RWPE1 (cell line): ENCODE results near the gene PC.

ENCODE experiments used
- CTCF ChIA-PET: fragments of 350-600 bp; sonication (Branson Sonifier 250); formaldehyde crosslinking; extraction: SDS; loops from one replicate; lab custom pipeline; 2021; lab: Yijun Ruan, JAX
- POLR2A ChIA-PET: fragments of 400-600 bp; formaldehyde crosslinking; extraction: SDS; loops from one replicate; lab custom pipeline; 2020; ENCODE audit warnings: antibody characterized with exemption; ENCODE audit not compliant: low non-redundant PET; lab: Yijun Ruan, JAX
- DNase-seq: peaks from one replicate; pipeline ENCODE4 v3.0.0; 2012; ENCODE audit warnings: low spot score
- H3K27ac ChIP-seq: fragments of 450-650 bp; 2 replicates; pipeline ENCODE4 v1.5.1; 2017
- TF ChIP-seq, protein P1 (sequence below): fragments of 450-650 bp; conservative IDR thresholded peaks from 2 replicates; pipeline ENCODE4 v1.5.1; 2017; ENCODE audit warnings: low read depth, mild to moderate bottlenecking

Gene PC

DNA sequence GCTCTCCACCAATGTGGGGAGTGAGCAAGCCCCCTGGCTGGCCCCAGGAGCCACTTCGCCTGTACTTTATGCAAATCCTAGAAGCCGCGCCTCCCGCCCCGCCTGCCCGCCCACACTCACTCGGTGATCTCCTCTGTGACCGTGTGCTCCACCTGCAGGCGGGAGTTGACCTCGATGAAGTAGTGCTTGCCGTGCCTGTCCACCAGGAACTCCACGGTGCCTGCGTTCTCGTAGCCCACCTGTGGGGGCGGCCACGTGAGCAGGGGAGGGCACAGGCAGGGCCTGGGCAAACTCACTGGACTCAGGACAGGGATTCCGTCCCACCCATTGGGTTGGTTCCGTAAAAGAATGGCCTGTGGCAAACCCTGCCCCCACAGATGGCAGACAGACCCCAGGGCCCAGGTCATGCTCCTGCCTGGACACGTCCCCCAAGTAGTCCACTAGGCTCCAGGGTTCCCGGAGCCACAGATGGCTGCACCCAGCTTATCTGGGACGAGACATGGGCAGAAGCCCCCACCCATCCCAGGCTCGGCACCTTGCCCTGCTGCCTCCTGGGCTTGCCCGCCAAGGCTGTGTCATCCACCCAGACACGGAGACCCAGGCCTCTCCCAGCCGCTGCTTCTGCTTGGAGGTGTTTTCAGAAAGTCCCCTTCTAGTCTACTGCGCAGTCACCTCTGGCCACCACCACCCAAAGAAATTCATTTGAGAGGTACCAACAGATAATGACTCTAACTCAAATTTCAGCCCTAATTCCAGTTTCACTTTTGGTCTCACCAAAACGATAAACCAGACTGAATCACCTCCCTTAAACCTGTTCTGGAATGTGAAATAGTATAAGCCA lies 89.2 kb downstream of the PC start:
- TF ChIP-seq, protein P1, sequence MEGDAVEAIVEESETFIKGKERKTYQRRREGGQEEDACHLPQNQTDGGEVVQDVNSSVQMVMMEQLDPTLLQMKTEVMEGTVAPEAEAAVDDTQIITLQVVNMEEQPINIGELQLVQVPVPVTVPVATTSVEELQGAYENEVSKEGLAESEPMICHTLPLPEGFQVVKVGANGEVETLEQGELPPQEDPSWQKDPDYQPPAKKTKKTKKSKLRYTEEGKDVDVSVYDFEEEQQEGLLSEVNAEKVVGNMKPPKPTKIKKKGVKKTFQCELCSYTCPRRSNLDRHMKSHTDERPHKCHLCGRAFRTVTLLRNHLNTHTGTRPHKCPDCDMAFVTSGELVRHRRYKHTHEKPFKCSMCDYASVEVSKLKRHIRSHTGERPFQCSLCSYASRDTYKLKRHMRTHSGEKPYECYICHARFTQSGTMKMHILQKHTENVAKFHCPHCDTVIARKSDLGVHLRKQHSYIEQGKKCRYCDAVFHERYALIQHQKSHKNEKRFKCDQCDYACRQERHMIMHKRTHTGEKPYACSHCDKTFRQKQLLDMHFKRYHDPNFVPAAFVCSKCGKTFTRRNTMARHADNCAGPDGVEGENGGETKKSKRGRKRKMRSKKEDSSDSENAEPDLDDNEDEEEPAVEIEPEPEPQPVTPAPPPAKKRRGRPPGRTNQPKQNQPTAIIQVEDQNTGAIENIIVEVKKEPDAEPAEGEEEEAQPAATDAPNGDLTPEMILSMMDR, result peak; percentile 16; the same call in 1 of the 2 replicates
- POLR2A ChIA-PET, result interaction anchor here (0.6 kb wide), 1 partner anchor 74 kb away, joined by 3 read pairs; no protein-coding TSS in a partner anchor
- CTCF ChIA-PET, result interaction anchor here (0.7 kb wide), 1 partner anchor 257 kb away, joined by 6 read pairs; no protein-coding TSS in a partner anchor
- peak; percentile 73 for DNase-seq
- peak overlapping the region; percentile 39 for H3K27ac ChIP-seq

- POLR2A ChIA-PET, result interaction anchor here (0.6 kb wide), 1 partner anchor 73 kb away, joined by 3 read pairs; no protein-coding TSS in a partner anchor
- TF ChIP-seq, protein P1, result no peak
- H3K27ac ChIP-seq, result peak overlapping the region; percentile 39
- DNase-seq, result no peak
- CTCF ChIA-PET, result interaction anchor here (0.7 to 1.2 kb wide), 2 partner anchors 11 to 108 kb away, joined by 3 read pairs; no protein-coding TSS in a partner anchor
These were observed 90.0 kb downstream of the PC start for GRCh38 chr11:66868082-66868725.

DNA sequence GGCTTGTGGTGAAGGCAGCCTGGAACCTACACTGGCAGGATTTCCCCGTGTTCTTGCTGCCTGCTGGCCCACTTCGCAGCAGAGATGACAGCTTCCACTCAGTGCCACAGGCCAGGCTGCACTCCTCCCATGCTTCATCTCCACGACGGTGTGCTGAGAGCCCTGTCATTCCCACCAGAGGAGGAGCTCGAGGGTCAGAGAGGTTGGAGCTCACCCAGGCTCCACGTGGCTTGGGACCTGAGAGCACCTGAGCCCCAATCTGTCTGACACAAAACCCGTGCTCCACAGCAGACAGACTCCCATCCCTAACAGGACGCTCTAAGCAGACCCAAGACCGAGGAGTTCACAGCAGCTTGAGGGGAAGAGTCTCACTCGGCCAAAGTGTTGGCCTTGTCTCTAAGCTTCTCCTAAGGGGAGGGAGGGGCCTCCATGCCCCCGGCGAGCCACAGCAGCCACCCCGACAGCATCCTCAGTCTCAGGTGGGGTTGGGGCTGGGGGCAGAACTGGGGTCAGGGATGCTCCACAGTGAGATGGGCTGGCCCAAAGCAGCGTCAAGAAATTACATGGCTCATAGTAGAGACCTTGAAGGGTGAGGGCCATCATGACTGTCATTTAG lies 90.7 kb downstream of the PC start:
- ChIA-PET CTCF (interaction anchor here (0.7 to 1.2 kb wide), 2 partner anchors 11 to 109 kb away, joined by 3 read pairs; no protein-coding TSS in a partner anchor), POLR2A (no interaction called here)
- TF ChIP-seq, protein P1, result no peak

DNA sequence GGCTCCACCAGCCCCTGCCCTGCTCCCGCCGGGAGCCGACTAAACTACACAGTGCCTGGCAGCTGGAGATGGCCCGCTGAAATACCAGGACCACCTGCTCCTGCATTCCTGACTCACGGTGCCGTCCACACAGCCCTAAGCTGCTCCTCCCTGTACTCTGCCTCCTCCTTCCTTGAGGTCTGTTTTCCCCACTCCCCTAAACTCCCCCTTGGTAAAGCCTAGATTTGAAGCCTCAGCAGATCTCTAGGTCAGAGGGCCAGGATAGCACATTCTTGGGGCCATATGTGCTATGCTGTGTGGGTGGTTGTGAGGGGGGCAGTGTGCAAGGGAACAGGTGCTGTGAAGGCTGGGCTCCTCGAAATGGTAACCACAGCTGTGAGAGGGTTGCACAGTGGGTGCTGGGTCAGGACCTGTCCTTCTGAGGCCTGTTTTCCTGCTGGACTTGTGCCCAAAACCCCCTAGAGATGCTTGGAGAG lies 91.6 kb downstream of the PC start:
- TF ChIP-seq, protein P1, result no peak
- peak overlapping the region; percentile 39 for H3K27ac ChIP-seq
- DNase-seq, result no peak
- CTCF ChIA-PET, result interaction anchor here (0.6 kb wide), 1 partner anchor 96 kb away, joined by 3 read pairs; no protein-coding TSS in a partner anchor
- POLR2A ChIA-PET, result no interaction called here

More for the DNA sequence above, 90.7 kb downstream of the PC start:
- DNase-seq, result no peak
- H3K27ac ChIP-seq, result peak overlapping the region; percentile 39

- H3K27ac ChIP-seq, result peak overlapping the region; percentile 39; the same call in 1 of the 2 replicates
- POLR2A ChIA-PET, result no interaction called here
- TF ChIP-seq, protein P1, result no peak
- CTCF ChIA-PET, result interaction anchor here (0.5 to 0.6 kb wide), 2 partner anchors 96 to 683 kb away, joined by 3 read pairs; no protein-coding TSS in a partner anchor
- no peak for DNase-seq
These were observed 92.2 kb downstream of the PC start for GRCh38 chr11:66866007-66866406.
